OCI-LY3 (cell line): Measurements from ENCODE around the gene NACA2.

ENCODE experiments used
- H2AFZ ChIP-seq: fragments of 200-600, 300-600 bp; shearing (Covaris generic); 2 replicates; pipeline ENCODE4 v1.6.0; 2014; ENCODE audit warnings: antibody characterized with exemption, low read depth, low read length
- H3K27ac ChIP-seq: fragments of 200-600, 300-600 bp; sonication (generic); 2 replicates; pipeline ENCODE4 v1.5.1; 2014; ENCODE audit warnings: mild to moderate bottlenecking, low read length, moderate library complexity, mixed read lengths
- H3K27me3 ChIP-seq: fragments of 200-600, 300-600 bp; sonication (generic); 2 replicates; pipeline ENCODE4 v1.6.1; 2014; ENCODE audit warnings: low read depth, low read length, mixed read lengths
- H3K36me3 ChIP-seq: fragments of 200-600, 300-600 bp; sonication (generic); replicated peaks from 2 replicates; pipeline ENCODE3; 2014; ENCODE audit warnings: low read depth, low read length, mixed read lengths
- H3K4me1 ChIP-seq: fragments of 300-600, 200-600 bp; sonication (generic); 2 replicates; pipeline ENCODE4 v1.6.1; 2014; ENCODE audit warnings: low read length, mixed read lengths
- H3K4me2 ChIP-seq: fragments of 200-600, 300-600 bp; sonication (generic); 2 replicates; pipeline ENCODE4 v1.6.1; 2014; ENCODE audit warnings: low read length, mixed read lengths
- H3K4me3 ChIP-seq: fragments of 300-600, 200-600 bp; sonication (generic); 2 replicates; pipeline ENCODE4 v1.5.1; 2014; ENCODE audit warnings: antibody characterized with exemption, mild to moderate bottlenecking, low read length, moderate library complexity
- H3K79me2 ChIP-seq: fragments of 300-600, 200-600 bp; shearing (Covaris generic); 2 replicates; pipeline ENCODE4 v1.6.1; 2014; ENCODE audit warnings: mild to moderate bottlenecking, low read length, mixed read lengths
- H3K9ac ChIP-seq: fragments of 300-600, 200-600 bp; shearing (Covaris generic); 2 replicates; pipeline ENCODE4 v1.6.0; 2014; ENCODE audit warnings: mild to moderate bottlenecking, low read length, moderate library complexity
- H3K9me3 ChIP-seq: fragments of 200-600, 300-600 bp; shearing (Covaris generic); 2 replicates; pipeline ENCODE4 v1.6.1; 2014; ENCODE audit warnings: low read length, mixed read lengths; ENCODE audit not compliant: insufficient read depth
- H4K20me1 ChIP-seq: fragments of 200-600, 300-600 bp; sonication (generic); 2 replicates; pipeline ENCODE4 v1.6.1; 2016; ENCODE audit warnings: low read length, mixed read lengths; ENCODE audit not compliant: insufficient read depth
- EZH2phosphoT487 ChIP-seq: fragments of 200-600 bp; shearing (Covaris generic); IDR thresholded peaks from 2 replicates; pipeline ENCODE4 v1.6.1; 2018; ENCODE audit warnings: antibody characterized with exemption, mixed run types, low read depth
- TF ChIP-seq, protein P1 (sequence below): fragments of 200-600, 300-600 bp; sonication (generic); IDR thresholded peaks from 2 replicates; pipeline ENCODE4 v1.5.1; 2014; ENCODE audit warnings: antibody characterized with exemption, low read length, low read depth

The NACA2 gene

DNA sequence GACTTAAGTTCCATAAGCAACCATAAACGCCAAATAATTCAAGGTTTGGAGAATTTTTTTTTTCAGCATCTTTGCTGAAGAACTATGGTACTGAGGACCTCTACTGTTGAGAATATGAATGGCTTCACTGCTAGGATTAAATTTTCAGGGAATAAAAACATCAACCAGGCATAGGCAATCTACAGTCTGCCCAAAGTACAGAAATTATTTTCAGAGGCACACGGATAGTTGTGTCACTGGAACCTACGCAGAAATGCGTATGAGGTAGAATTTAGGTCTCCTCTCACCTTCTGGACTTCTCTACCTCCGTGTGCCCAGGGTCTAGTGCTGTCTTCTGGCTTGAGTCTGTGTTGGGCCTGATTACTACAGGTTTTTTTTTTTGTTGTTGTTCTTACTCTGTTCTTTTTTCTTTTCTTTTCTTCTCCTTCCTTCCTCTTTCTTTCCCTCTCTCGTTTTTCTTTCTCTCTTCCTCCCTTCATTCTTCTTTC, 39.7 kb downstream of the NACA2 start:
- H4K20me1 ChIP-seq = no peaks in the 10 kb centered on the region
- no peaks in the 10 kb centered on the region for H3K4me1 ChIP-seq
- TF ChIP-seq EZH2phosphoT487 = no peak
- TF ChIP-seq, protein P1, sequence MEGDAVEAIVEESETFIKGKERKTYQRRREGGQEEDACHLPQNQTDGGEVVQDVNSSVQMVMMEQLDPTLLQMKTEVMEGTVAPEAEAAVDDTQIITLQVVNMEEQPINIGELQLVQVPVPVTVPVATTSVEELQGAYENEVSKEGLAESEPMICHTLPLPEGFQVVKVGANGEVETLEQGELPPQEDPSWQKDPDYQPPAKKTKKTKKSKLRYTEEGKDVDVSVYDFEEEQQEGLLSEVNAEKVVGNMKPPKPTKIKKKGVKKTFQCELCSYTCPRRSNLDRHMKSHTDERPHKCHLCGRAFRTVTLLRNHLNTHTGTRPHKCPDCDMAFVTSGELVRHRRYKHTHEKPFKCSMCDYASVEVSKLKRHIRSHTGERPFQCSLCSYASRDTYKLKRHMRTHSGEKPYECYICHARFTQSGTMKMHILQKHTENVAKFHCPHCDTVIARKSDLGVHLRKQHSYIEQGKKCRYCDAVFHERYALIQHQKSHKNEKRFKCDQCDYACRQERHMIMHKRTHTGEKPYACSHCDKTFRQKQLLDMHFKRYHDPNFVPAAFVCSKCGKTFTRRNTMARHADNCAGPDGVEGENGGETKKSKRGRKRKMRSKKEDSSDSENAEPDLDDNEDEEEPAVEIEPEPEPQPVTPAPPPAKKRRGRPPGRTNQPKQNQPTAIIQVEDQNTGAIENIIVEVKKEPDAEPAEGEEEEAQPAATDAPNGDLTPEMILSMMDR = peak; percentile 87
- H3K27me3 ChIP-seq = peaks cover 14% of the 10 kb centered on the region; the same call in 1 of the 2 replicates
- no peak overlapping the region for H2AFZ ChIP-seq
- no peak overlapping the region for H3K4me3 ChIP-seq
- no peaks in the 10 kb centered on the region for H3K36me3 ChIP-seq
- H3K4me2 ChIP-seq = no peak overlapping the region
- no peaks in the 10 kb centered on the region for H3K9me3 ChIP-seq
- H3K79me2 ChIP-seq = no peaks in the 10 kb centered on the region
- no peak overlapping the region for H3K9ac ChIP-seq
- H3K27ac ChIP-seq = no peak overlapping the region

DNA sequence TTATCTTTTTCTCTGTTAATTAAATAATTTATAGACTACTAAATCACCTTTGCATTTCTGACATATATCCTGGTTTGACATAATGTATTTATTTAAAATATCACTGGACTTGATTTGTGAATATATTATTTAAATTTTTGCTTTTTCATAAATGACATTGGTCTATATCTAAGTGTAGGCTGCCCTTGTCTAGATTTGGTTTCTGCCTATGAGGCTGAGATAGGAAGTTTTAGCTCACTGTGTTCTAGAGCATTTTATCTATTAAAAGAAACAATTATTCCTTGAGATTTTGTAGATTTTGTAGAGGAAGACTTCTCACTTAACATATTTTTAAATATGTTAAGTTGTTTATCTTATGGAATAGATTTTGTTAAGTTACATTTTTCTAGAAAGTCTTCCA, 43.9 kb downstream of the NACA2 start:
- H3K4me2 ChIP-seq = no peak overlapping the region
- no peaks in the 10 kb centered on the region for H4K20me1 ChIP-seq
- no peak overlapping the region for H3K4me3 ChIP-seq
- peaks cover 19% of the 10 kb centered on the region for H3K27me3 ChIP-seq
- no peak overlapping the region for H3K9ac ChIP-seq
- H3K79me2 ChIP-seq = no peaks in the 10 kb centered on the region
- no peaks in the 10 kb centered on the region for H3K4me1 ChIP-seq
- TF ChIP-seq, protein P1 = no peak
- no peak for TF ChIP-seq EZH2phosphoT487
- no peak overlapping the region for H2AFZ ChIP-seq
- H3K27ac ChIP-seq = no peak overlapping the region
- no peaks in the 10 kb centered on the region for H3K36me3 ChIP-seq
- no peaks in the 10 kb centered on the region for H3K9me3 ChIP-seq

DNA sequence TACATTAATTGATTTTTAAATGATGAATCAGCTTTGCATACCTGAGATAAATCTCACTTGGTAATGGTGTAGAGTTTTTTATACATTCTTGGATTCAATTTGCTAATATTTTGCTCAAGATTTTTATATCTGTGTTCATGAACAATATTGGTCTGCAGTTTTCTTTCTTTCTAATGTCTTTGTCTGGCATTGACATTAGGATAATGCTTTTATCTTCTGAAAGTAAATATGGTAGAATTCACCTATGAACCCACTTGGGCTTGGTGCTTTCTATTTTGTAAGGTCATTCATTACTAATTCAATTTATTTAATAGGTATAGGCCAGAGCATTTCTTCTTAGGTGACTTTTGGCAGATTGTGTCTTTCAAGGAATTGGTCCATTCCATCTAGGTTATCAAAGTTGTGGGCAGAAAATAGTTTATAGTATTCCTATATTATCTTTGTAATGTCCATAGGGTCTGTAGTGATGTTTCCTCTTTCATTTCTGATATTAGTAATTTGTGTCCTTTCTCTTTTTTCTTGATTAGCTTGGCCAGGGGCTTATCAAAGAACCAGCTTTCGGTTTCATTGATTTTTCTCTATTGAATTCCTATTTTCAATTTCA, 45.6 kb downstream of the NACA2 start:
- H3K27ac ChIP-seq = no peak overlapping the region
- H3K4me2 ChIP-seq = no peak overlapping the region
- H3K36me3 ChIP-seq = no peaks in the 10 kb centered on the region
- peaks cover 4% of the 10 kb centered on the region; the same call in 1 of the 2 replicates for H3K9me3 ChIP-seq
- no peak overlapping the region for H3K9ac ChIP-seq
- H3K27me3 ChIP-seq = peaks cover 19% of the 10 kb centered on the region
- H2AFZ ChIP-seq = no peak overlapping the region
- no peak for TF ChIP-seq EZH2phosphoT487
- TF ChIP-seq, protein P1 = no peak
- no peaks in the 10 kb centered on the region for H4K20me1 ChIP-seq
- no peaks in the 10 kb centered on the region for H3K4me1 ChIP-seq
- H3K79me2 ChIP-seq = no peaks in the 10 kb centered on the region
- no peak overlapping the region for H3K4me3 ChIP-seq

DNA sequence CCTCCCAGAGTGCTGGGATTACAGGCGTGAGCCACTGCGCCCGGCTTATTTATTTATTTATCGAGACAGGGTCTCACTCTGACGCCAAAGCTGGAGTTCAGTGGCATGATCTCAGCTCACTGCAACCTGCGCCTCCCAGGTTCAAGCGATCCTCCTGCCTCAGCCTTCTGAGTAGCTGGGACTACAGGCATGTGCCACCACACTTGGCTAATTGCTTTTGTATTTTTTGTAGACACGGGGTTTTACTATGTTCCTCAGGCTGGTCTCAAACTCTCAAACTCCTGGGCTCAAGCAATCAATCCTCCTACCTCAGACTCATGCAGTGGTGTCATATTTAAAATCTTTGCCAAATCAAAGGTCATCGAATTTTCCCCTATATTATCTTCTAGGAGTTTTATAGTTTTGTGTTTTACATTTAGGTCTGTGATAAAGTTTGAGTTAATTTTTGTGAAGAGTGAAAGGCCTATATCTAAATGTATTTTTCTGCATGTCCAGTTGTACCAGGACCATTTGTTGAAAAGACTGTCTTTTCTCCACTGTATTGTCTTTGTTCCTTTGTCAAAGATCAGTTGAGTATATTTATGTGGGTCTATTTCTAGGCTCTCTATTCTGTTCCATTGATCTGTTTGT, 47.1 kb downstream of the NACA2 start:
- TF ChIP-seq EZH2phosphoT487 = no peak
- TF ChIP-seq, protein P1 = no peak
- Histone ChIP-seq H3K27ac (no peak overlapping the region), H2AFZ (no peak overlapping the region), H3K27me3 (peaks cover 9% of the 10 kb centered on the region), H4K20me1 (no peaks in the 10 kb centered on the region), H3K9ac (no peak overlapping the region), H3K4me1 (no peaks in the 10 kb centered on the region), H3K4me3 (no peak overlapping the region), H3K4me2 (no peak overlapping the region), H3K9me3 (peaks cover 4% of the 10 kb centered on the region; the same call in 1 of the 2 replicates), H3K79me2 (no peaks in the 10 kb centered on the region), H3K36me3 (no peaks in the 10 kb centered on the region)
